ENCODE results near the gene STRN3. TPM values are rescaled to one million over a fixed set of nuclear protein-coding genes. Genes with fewer than 3 reads are reported as not detected.

The STRN3 gene
- total and polyA plus RNA-seq, 10 of the 15 experiments (the other 5 are each of a cell fraction or from before 2014, with no cell fraction given): 7.8 to 27.9 (median 14.1) TPM

DNA sequence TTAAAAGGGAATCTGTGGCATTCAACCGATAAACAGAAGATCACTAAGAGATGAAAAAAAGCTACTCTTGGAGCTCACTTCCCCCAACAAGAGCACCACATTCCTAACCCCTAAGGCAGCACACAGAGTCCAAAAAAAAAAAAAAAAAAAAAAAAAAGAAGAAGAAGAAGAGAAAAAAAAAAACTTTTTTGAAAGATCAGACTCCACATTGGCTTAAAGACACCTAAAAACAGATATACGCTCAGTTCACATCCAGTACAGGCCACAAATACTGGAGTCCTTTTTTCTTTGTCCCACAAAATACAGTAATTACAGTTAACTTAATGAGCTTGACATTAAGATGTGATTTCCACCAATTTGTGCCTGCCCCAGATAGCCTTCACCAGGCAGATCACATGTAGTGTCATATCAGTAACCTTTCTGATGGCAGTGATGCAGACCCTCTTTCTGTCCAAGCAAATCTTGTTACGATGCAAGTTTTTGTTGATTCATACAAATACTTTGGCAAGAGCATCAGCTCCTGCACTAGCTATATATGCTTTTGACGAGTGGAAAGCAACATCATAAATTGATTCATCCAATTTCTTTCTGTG, 131.2 kb downstream of the STRN3 start:
- BruUV-seq (replicated peaks): no TSS peak
- H3K4me2 ChIP-seq (ENCODE audit: control insufficient read depth, insufficient read depth): no peak overlapping the region
- H4K20me1 ChIP-seq (ENCODE audit: control insufficient read depth, insufficient read depth): no peaks in the 10 kb centered on the region
- in situ Hi-C loops (cut with MboI): no loop called here
- SMC1A ChIA-PET (ENCODE audit: uncharacterized antibody, unreplicated experiment): interaction anchor here (1.1 to 1.3 kb wide), 2 partner anchors 10 to 21 kb away, joined by 3 to 4 read pairs; partner anchors contain the start of gene COCH
- no peaks in the 10 kb centered on the region for H3K27me3 ChIP-seq (replicated peaks in 1 of 2; ENCODE audit: control insufficient read depth in 2 of 2, insufficient read depth in 2 of 2, low read length in 1 of 2)
- 83% methylated on average over 3 of the region's 4 CpGs for WGBS (ENCODE audit: insufficient coverage, insufficient replicate concordance, low lambda C conversion rate, missing lambda C conversion rate)
- no peaks in the 10 kb centered on the region for H3K79me2 ChIP-seq (ENCODE audit: control insufficient read depth, insufficient read depth, low read length)
- H3K4me1 ChIP-seq (ENCODE audit: control insufficient read depth, insufficient read depth, low read length): no peaks in the 10 kb centered on the region
- DNase-seq (ENCODE audit: low read depth, low spot score): no peak
- no peak overlapping the region for H3K9ac ChIP-seq (ENCODE audit: control insufficient read depth, insufficient read depth, low read length)
- TF ChIP-seq SREBF1 (IDR thresholded peaks at IDR 0.05; ENCODE audit: low read length) (no peak), GATAD2B (conservative IDR thresholded peaks at IDR 0.05; ENCODE audit: low read depth) (no peak), SMAD5 (IDR thresholded peaks at IDR 0.05; ENCODE audit: low read depth) (no peak), FOS (IDR thresholded peaks at IDR 0.05; ENCODE audit: borderline replicate concordance, extremely low read depth, insufficient read length) (no peak), GABPA (IDR thresholded peaks at IDR 0.05; ENCODE audit: low read depth) (no peak), CBX3 (IDR thresholded peaks at IDR 0.05; ENCODE audit: borderline replicate concordance, low read depth) (no peak), SUPT20H (IDR thresholded peaks at IDR 0.05; ENCODE audit: borderline replicate concordance, control insufficient read depth, low read depth, low read length) (no peak), SREBF2 (IDR thresholded peaks at IDR 0.05; ENCODE audit: low read length) (no peak), ETV6 (conservative IDR thresholded peaks at IDR 0.05 in 1 of 2, IDR thresholded peaks at IDR 0.05 in 1 of 2; ENCODE audit: borderline replicate concordance in 1 of 2, low read depth in 1 of 2) (no peak), WRNIP1 (IDR thresholded peaks at IDR 0.05; ENCODE audit: borderline replicate concordance, low read depth, low read length) (no peak), NFYA (IDR thresholded peaks at IDR 0.05; ENCODE audit: borderline replicate concordance, low read depth, low read length) (no peak), MTA3 (IDR thresholded peaks at IDR 0.05; ENCODE audit: borderline replicate concordance, low read length) (no peak), SRF (IDR thresholded peaks at IDR 0.05; ENCODE audit: low read depth in 2 of 2, low read length in 2 of 2) (no peak), PAX8 (IDR thresholded peaks at IDR 0.05) (no peak), SIN3A (IDR thresholded peaks at IDR 0.05; ENCODE audit: low read depth, low read length) (no peak)
- TF ChIP-seq, protein P1, sequence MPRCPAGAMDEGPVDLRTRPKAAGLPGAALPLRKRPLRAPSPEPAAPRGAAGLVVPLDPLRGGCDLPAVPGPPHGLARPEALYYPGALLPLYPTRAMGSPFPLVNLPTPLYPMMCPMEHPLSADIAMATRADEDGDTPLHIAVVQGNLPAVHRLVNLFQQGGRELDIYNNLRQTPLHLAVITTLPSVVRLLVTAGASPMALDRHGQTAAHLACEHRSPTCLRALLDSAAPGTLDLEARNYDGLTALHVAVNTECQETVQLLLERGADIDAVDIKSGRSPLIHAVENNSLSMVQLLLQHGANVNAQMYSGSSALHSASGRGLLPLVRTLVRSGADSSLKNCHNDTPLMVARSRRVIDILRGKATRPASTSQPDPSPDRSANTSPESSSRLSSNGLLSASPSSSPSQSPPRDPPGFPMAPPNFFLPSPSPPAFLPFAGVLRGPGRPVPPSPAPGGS (IDR thresholded peaks at IDR 0.05; ENCODE audit: borderline replicate concordance, insufficient read depth, low read depth, low read length, poor library complexity, severe bottlenecking): no peak
- peaks cover 5 to 10% of the 10 kb centered on the region in 2 experiments for H3K36me3 ChIP-seq (ENCODE audit: control insufficient read depth in 2 of 2, insufficient read depth in 2 of 2, low read length in 1 of 2)
- no peak overlapping the region for H2AFZ ChIP-seq (ENCODE audit: control insufficient read depth, low read depth, low read length)
- CTCF ChIA-PET: interaction anchor here (1.3 kb wide), 1 partner anchor 9 kb away, joined by 9 read pairs; no protein-coding TSS in a partner anchor
- RAD21 ChIA-PET (ENCODE audit: unreplicated experiment): interaction anchor here (0.6 kb wide), 1 partner anchor 541 kb away, joined by 6 read pairs; no protein-coding TSS in a partner anchor
- POLR2A ChIA-PET: interaction anchor here (0.6 to 0.7 kb wide), 4 partner anchors 12 to 49 kb away, joined by 3 to 5 read pairs (median 4); no protein-coding TSS in a partner anchor
- no peak overlapping the region for H3K4me3 ChIP-seq
- no peak for ATAC-seq
- intact Hi-C loops (cut with micrococcal nuclease; ENCODE audit: unreplicated experiment): no loop called here
- no peak overlapping the region for H3K27ac ChIP-seq (ENCODE audit: control insufficient read depth, insufficient read depth)
- H3K9me3 ChIP-seq (replicated peaks; ENCODE audit: control insufficient read depth, insufficient read depth, low read length): no peaks in the 10 kb centered on the region
- FAIRE-seq: no peak
